GM19455 (cell line): Measurements from ENCODE around the gene CAPN2.

Experiments used
- ATAC-seq: cut with Tn5 transposase; IDR thresholded peaks from one replicate; pipeline ENCODE4 v1.9.1; 2021; ENCODE audit not compliant: unreplicated experiment

The CAPN2 gene

DNA sequence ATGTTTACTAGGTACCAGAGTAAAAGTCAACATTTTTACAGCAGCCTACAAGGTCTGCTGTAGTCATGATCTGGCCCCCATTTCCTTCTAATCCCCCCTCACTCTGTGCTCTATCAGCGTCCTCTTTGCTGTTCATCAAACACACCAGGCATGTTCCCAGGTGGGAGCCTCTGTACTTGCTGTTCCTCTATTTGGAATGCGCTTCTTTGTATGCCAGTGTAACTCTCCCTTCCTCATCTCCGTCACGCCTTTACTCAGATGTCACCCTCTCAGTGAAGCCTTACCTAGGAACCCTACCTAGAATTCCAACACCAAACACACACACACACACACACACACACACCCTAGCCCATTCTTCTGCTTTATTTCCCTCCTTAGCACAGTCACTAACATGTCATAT, 112.4 kb downstream of the CAPN2 start:
- ATAC-seq = no peak
